WTC11 (cell line): ENCODE results near the gene ECM2. TPM values are rescaled to one million over a fixed set of nuclear protein-coding genes. Genes with fewer than 3 reads are reported as not detected.

Experiments
- ATAC-seq: fragments of 200-7000 bp; cut with Tn5 transposase; 2 replicates; pipeline ENCODE4 v1.10.0; 2021; ENCODE audit warnings: mild to moderate bottlenecking, moderate library complexity
- CTCF ChIA-PET: fragments of 300-600 bp; sonication (Branson Sonifier 250); formaldehyde crosslinking; loops from one replicate; lab custom pipeline; 2021; ENCODE audit warnings: antibody characterized with exemption; lab: Charles Lee
- POLR2A ChIA-PET: fragments of 350-600 bp; sonication (Branson Sonifier 250); formaldehyde crosslinking; loops from one replicate; lab custom pipeline; 2021; ENCODE audit warnings: antibody characterized with exemption; lab: Charles Lee
- DNase-seq: peaks from one replicate; pipeline ENCODE4 v3.0.0; 2021; ENCODE audit warnings: low spot score
- H3K27ac Mint-ChIP-seq: 2 replicates; pipeline ENCODE4 v1.8.0; 2021; ENCODE audit warnings: mixed read lengths
- H3K27me3 Mint-ChIP-seq: 2 replicates; pipeline ENCODE4 v1.8.0; 2021; ENCODE audit warnings: low read depth, mild to moderate bottlenecking, moderate library complexity, mixed read lengths
- H3K36me3 Mint-ChIP-seq: 2 replicates; pipeline ENCODE4 v1.8.0; 2021; ENCODE audit warnings: mixed read lengths
- H3K4me1 Mint-ChIP-seq: 2 replicates; pipeline ENCODE4 v1.8.0; 2022; ENCODE audit warnings: mixed read lengths
- H3K4me3 Mint-ChIP-seq: 2 replicates; pipeline ENCODE4 v1.8.0; 2021; ENCODE audit warnings: mild to moderate bottlenecking, moderate library complexity, mixed read lengths
- H3K9me3 Mint-ChIP-seq: 2 replicates; pipeline ENCODE4 v1.8.0; 2021; ENCODE audit warnings: mixed read lengths
- ATF2 ChIP-seq: sonication (generic); formaldehyde crosslinking; IDR thresholded peaks from 2 replicates; pipeline ENCODE4 v1.8.1; 2022; ENCODE audit warnings: low read depth, missing genetic modification reagents, borderline replicate concordance
- CBFB ChIP-seq: sonication (generic); formaldehyde crosslinking; IDR thresholded peaks from 2 replicates; pipeline ENCODE4 v1.8.1; 2022; ENCODE audit warnings: mild to moderate bottlenecking, low read depth, missing genetic modification reagents
- E2F5 ChIP-seq: sonication (generic); formaldehyde crosslinking; IDR thresholded peaks from 2 replicates; pipeline ENCODE4 v1.8.1; 2022; ENCODE audit warnings: mild to moderate bottlenecking, moderate library complexity, missing genetic modification reagents
- ESRRA ChIP-seq: sonication (generic); formaldehyde crosslinking; IDR thresholded peaks from 2 replicates; pipeline ENCODE4 v1.8.1; 2022; ENCODE audit warnings: mild to moderate bottlenecking, missing genetic modification reagents, borderline replicate concordance
- KAT7 ChIP-seq: sonication (generic); formaldehyde crosslinking; IDR thresholded peaks from 2 replicates; pipeline ENCODE4 v1.8.1; 2023; ENCODE audit warnings: missing genetic modification reagents, mild to moderate bottlenecking, borderline replicate concordance
- NFATC4 ChIP-seq: fragments of 250-450 bp; sonication (Bioruptor Pico); IDR thresholded peaks from 2 replicates; pipeline ENCODE4 v1.9.0; 2021; ENCODE audit warnings: mild to moderate bottlenecking
- NFE2L1 ChIP-seq: sonication (generic); formaldehyde crosslinking; IDR thresholded peaks from 2 replicates; pipeline ENCODE4 v1.8.1; 2023; ENCODE audit warnings: missing genetic modification reagents
- SMAD3 ChIP-seq: sonication (generic); formaldehyde crosslinking; IDR thresholded peaks from 2 replicates; pipeline ENCODE4 v1.8.0; 2022; ENCODE audit warnings: missing genetic modification reagents, mild to moderate bottlenecking, borderline replicate concordance
- STAT6 ChIP-seq: sonication (generic); formaldehyde crosslinking; conservative IDR thresholded peaks from 2 replicates; pipeline ENCODE4 v1.8.1; 2023; ENCODE audit warnings: mild to moderate bottlenecking, low read depth, missing genetic modification reagents, moderate library complexity
- TEAD4 ChIP-seq: sonication (generic); formaldehyde crosslinking; IDR thresholded peaks from 2 replicates; pipeline ENCODE4 v1.8.0; 2022; ENCODE audit warnings: mild to moderate bottlenecking, missing genetic modification reagents
- ZNF416 ChIP-seq: fragments of 250-450 bp; sonication (Bioruptor Pico); IDR thresholded peaks from 2 replicates; pipeline ENCODE4 v1.9.0; 2021; ENCODE audit warnings: mild to moderate bottlenecking, inconsistent platforms
- ZNF423 ChIP-seq: fragments of 250-450 bp; sonication (Bioruptor Pico); IDR thresholded peaks from 2 replicates; pipeline ENCODE4 v2.1.2; 2022; ENCODE audit warnings: mild to moderate bottlenecking, moderate library complexity
- total RNA-seq: library from RNA; stranded (reverse); gene quantifications from 3 replicates; pipeline ENCODE4 v1.2.3, GENCODE V29; 2021
- TF ChIP-seq, protein P1 (sequence below): sonication (generic); formaldehyde crosslinking; IDR thresholded peaks from 2 replicates; pipeline ENCODE4 v1.8.0; 2023; ENCODE audit warnings: mild to moderate bottlenecking, missing genetic modification reagents
- TF ChIP-seq, protein P2 (sequence below): sonication (generic); formaldehyde crosslinking; IDR thresholded peaks from 2 replicates; pipeline ENCODE4 v1.8.1; 2023; ENCODE audit warnings: mild to moderate bottlenecking, missing genetic modification reagents, borderline replicate concordance
- TF ChIP-seq, protein P3 (sequence below): sonication (generic); formaldehyde crosslinking; IDR thresholded peaks from 2 replicates; pipeline ENCODE4 v1.8.0; 2022; ENCODE audit warnings: mild to moderate bottlenecking, missing genetic modification reagents
- TF ChIP-seq, protein P4 (sequence below): sonication (generic); formaldehyde crosslinking; IDR thresholded peaks from 2 replicates; pipeline ENCODE4 v1.8.1; 2022; ENCODE audit warnings: mild to moderate bottlenecking, missing genetic modification reagents, moderate library complexity, borderline replicate concordance
- TF ChIP-seq, protein P5 (sequence below): sonication (generic); formaldehyde crosslinking; IDR thresholded peaks from 2 replicates; pipeline ENCODE4 v1.8.1; 2023; ENCODE audit warnings: mild to moderate bottlenecking, moderate library complexity, missing genetic modification reagents

Gene ECM2
- total RNA-seq, 1 experiment from 2014 or later = not detected

- TF ChIP-seq, protein P1, sequence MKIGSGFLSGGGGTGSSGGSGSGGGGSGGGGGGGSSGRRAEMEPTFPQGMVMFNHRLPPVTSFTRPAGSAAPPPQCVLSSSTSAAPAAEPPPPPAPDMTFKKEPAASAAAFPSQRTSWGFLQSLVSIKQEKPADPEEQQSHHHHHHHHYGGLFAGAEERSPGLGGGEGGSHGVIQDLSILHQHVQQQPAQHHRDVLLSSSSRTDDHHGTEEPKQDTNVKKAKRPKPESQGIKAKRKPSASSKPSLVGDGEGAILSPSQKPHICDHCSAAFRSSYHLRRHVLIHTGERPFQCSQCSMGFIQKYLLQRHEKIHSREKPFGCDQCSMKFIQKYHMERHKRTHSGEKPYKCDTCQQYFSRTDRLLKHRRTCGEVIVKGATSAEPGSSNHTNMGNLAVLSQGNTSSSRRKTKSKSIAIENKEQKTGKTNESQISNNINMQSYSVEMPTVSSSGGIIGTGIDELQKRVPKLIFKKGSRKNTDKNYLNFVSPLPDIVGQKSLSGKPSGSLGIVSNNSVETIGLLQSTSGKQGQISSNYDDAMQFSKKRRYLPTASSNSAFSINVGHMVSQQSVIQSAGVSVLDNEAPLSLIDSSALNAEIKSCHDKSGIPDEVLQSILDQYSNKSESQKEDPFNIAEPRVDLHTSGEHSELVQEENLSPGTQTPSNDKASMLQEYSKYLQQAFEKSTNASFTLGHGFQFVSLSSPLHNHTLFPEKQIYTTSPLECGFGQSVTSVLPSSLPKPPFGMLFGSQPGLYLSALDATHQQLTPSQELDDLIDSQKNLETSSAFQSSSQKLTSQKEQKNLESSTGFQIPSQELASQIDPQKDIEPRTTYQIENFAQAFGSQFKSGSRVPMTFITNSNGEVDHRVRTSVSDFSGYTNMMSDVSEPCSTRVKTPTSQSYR (CRISPR knock-in tag) = no peak
- TF ChIP-seq STAT6 (CRISPR knock-in tag) (no peak), ZNF423 (no peak), ATF2 (no peak), CBFB (CRISPR knock-in tag) (no peak), TEAD4 (CRISPR knock-in tag) (no peak), KAT7 (CRISPR knock-in tag) (no peak)
These were observed 15.0 kb downstream of the ECM2 start (continued) for GRCh38 chr9:92520837-92521236.

GRCh38 chr9:92518199-92518598 is 17.6 kb downstream of the ECM2 start:
- POLR2A ChIA-PET = no interaction called here
- Mint-ChIP-seq H3K4me1 (peaks cover 15% of the 10 kb centered on the region), H3K4me3 (no peak overlapping the region), H3K27ac (no peak overlapping the region), H3K27me3 (no peaks in the 10 kb centered on the region), H3K36me3 (no peaks in the 10 kb centered on the region), H3K9me3 (peaks cover 12% of the 10 kb centered on the region)
- DNase-seq (no peak), ATAC-seq (no peak)
- TF ChIP-seq, protein P2, sequence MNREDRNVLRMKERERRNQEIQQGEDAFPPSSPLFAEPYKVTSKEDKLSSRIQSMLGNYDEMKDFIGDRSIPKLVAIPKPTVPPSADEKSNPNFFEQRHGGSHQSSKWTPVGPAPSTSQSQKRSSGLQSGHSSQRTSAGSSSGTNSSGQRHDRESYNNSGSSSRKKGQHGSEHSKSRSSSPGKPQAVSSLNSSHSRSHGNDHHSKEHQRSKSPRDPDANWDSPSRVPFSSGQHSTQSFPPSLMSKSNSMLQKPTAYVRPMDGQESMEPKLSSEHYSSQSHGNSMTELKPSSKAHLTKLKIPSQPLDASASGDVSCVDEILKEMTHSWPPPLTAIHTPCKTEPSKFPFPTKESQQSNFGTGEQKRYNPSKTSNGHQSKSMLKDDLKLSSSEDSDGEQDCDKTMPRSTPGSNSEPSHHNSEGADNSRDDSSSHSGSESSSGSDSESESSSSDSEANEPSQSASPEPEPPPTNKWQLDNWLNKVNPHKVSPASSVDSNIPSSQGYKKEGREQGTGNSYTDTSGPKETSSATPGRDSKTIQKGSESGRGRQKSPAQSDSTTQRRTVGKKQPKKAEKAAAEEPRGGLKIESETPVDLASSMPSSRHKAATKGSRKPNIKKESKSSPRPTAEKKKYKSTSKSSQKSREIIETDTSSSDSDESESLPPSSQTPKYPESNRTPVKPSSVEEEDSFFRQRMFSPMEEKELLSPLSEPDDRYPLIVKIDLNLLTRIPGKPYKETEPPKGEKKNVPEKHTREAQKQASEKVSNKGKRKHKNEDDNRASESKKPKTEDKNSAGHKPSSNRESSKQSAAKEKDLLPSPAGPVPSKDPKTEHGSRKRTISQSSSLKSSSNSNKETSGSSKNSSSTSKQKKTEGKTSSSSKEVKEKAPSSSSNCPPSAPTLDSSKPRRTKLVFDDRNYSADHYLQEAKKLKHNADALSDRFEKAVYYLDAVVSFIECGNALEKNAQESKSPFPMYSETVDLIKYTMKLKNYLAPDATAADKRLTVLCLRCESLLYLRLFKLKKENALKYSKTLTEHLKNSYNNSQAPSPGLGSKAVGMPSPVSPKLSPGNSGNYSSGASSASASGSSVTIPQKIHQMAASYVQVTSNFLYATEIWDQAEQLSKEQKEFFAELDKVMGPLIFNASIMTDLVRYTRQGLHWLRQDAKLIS (CRISPR knock-in tag) = no peak
- CTCF ChIA-PET = interaction anchor here (1.7 kb wide), 1 partner anchor 16 kb away, joined by 4 read pairs; no protein-coding TSS in a partner anchor

DNA sequence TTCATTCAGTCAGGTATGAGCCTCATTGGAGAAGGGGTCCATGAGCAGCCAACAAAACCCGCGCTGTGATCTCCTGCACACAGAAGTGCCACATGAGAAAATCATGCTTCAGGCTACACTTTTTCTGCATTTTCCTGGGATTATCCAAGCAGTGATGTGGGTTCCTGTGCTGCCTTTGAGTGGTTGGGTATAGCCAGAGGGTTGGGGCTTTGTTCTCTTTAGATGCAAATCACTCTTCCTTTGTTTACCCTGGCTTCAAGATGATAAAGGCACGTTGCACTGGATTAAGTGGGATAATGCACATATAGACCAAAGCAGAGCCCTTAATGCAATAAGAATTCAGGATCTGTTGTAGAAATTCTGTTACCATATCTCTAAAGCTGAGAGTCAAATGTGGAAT is 18.7 kb downstream of the ECM2 start:
- CTCF ChIA-PET = interaction anchor here (1.7 kb wide), 1 partner anchor 15 kb away, joined by 4 read pairs; no protein-coding TSS in a partner anchor
- POLR2A ChIA-PET = no interaction called here
- peaks cover 12% of the 10 kb centered on the region for H3K9me3 Mint-ChIP-seq
- no peaks in the 10 kb centered on the region for H3K36me3 Mint-ChIP-seq
- peaks cover 15% of the 10 kb centered on the region for H3K4me1 Mint-ChIP-seq
- no peak overlapping the region for H3K27ac Mint-ChIP-seq
- DNase-seq (no peak), ATAC-seq (peak; percentile 93)
- H3K4me3 Mint-ChIP-seq = no peak overlapping the region
- no peaks in the 10 kb centered on the region for H3K27me3 Mint-ChIP-seq
- TF ChIP-seq ESRRA (CRISPR knock-in tag) (no peak), NFE2L1 (CRISPR knock-in tag) (no peak), E2F5 (CRISPR knock-in tag) (no peak), ZNF416 (CRISPR knock-in tag) (no peak), NFATC4 (CRISPR knock-in tag) (no peak), SMAD3 (no peak)
- TF ChIP-seq, protein P3, sequence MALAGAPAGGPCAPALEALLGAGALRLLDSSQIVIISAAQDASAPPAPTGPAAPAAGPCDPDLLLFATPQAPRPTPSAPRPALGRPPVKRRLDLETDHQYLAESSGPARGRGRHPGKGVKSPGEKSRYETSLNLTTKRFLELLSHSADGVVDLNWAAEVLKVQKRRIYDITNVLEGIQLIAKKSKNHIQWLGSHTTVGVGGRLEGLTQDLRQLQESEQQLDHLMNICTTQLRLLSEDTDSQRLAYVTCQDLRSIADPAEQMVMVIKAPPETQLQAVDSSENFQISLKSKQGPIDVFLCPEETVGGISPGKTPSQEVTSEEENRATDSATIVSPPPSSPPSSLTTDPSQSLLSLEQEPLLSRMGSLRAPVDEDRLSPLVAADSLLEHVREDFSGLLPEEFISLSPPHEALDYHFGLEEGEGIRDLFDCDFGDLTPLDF (CRISPR knock-in tag) = no peak
- TF ChIP-seq, protein P4, sequence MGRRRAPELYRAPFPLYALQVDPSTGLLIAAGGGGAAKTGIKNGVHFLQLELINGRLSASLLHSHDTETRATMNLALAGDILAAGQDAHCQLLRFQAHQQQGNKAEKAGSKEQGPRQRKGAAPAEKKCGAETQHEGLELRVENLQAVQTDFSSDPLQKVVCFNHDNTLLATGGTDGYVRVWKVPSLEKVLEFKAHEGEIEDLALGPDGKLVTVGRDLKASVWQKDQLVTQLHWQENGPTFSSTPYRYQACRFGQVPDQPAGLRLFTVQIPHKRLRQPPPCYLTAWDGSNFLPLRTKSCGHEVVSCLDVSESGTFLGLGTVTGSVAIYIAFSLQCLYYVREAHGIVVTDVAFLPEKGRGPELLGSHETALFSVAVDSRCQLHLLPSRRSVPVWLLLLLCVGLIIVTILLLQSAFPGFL (CRISPR knock-in tag) = no peak
- TF ChIP-seq, protein P5, sequence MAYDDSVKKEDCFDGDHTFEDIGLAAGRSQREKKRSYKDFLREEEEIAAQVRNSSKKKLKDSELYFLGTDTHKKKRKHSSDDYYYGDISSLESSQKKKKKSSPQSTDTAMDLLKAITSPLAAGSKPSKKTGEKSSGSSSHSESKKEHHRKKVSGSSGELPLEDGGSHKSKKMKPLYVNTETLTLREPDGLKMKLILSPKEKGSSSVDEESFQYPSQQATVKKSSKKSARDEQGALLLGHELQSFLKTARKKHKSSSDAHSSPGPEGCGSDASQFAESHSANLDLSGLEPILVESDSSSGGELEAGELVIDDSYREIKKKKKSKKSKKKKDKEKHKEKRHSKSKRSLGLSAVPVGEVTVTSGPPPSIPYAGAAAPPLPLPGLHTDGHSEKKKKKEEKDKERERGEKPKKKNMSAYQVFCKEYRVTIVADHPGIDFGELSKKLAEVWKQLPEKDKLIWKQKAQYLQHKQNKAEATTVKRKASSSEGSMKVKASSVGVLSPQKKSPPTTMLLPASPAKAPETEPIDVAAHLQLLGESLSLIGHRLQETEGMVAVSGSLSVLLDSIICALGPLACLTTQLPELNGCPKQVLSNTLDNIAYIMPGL (CRISPR knock-in tag) = no peak
